GM04503 (cell line): Measurements from ENCODE around the gene PITPNM2.

Experiments used
- DNase-seq: peaks from one replicate; pipeline ENCODE4 v3.0.0-alpha.2; 2012; ENCODE audit warnings: low read depth

PITPNM2 gene

GRCh38 chr12:123150744-123151456, at the start of gene PITPNM2:
Gene PITPNM2 (minus strand): TSS chr12:123151090. CDS start chr12:123034590, 116,500 bp downstream.
- DNase-seq, result no peak

- DNase-seq, result no peak
These were observed 49.5 kb upstream of the PITPNM2 start for GRCh38 chr12:123200414-123200813.

GRCh38 chr12:123199936-123200335, 49.0 kb upstream of the PITPNM2 start:
- no peak for DNase-seq

- no peak for DNase-seq
These were observed 36.7 kb upstream of the PITPNM2 start for GRCh38 chr12:123187637-123188036.

GRCh38 chr12:123180171-123180570, 29.3 kb upstream of the PITPNM2 start:
- DNase-seq, result no peak

- no peak for DNase-seq
These were observed 21.1 kb upstream of the PITPNM2 start for GRCh38 chr12:123171967-123172366.

GRCh38 chr12:123167329-123167728, 16.4 kb upstream of the PITPNM2 start:
- DNase-seq, result no peak

GRCh38 chr12:123165537-123165936, 14.6 kb upstream of the PITPNM2 start:
- no peak for DNase-seq

GRCh38 chr12:123164710-123165261, 13.9 kb upstream of the PITPNM2 start:
- no peak for DNase-seq

GRCh38 chr12:123164222-123164621, 13.3 kb upstream of the PITPNM2 start:
- DNase-seq, result no peak

GRCh38 chr12:123163227-123163626, 12.3 kb upstream of the PITPNM2 start:
- DNase-seq, result no peak

- no peak for DNase-seq
These were observed 10.1 kb upstream of the PITPNM2 start for GRCh38 chr12:123160801-123161487.

GRCh38 chr12:123153906-123154305, 3.0 kb upstream of the PITPNM2 start:
- DNase-seq, result no peak

GRCh38 chr12:123152833-123153232, 1.9 kb upstream of the PITPNM2 start:
- no peak for DNase-seq

GRCh38 chr12:123151457-123152454, 866 bp upstream of the PITPNM2 start:
- no peak for DNase-seq

- no peak for DNase-seq
These were observed 581 bp downstream of the PITPNM2 start for GRCh38 chr12:123150275-123150743.

- no peak for DNase-seq
These were observed 1.2 kb downstream of the PITPNM2 start for GRCh38 chr12:123149501-123150274.

GRCh38 chr12:123149088-123149487, 1.8 kb downstream of the PITPNM2 start:
- DNase-seq, result no peak

GRCh38 chr12:123148655-123149054, 2.2 kb downstream of the PITPNM2 start:
- DNase-seq, result no peak

- no peak for DNase-seq
These were observed 2.7 kb downstream of the PITPNM2 start for GRCh38 chr12:123148223-123148622.

GRCh38 chr12:123145211-123145610, 5.7 kb downstream of the PITPNM2 start:
- DNase-seq, result no peak
